NT2/D1 (cell line): Measurements from ENCODE around the gene ARHGEF10L.

Experiments
- YY1 ChIP-seq: IDR thresholded peaks from 2 replicates; pipeline ENCODE4 v1.6.1; 2011; ENCODE audit not compliant: insufficient read length, insufficient read depth
- ZNF274 ChIP-seq: IDR thresholded peaks from 2 replicates; pipeline ENCODE4 v1.6.1; 2011; ENCODE audit warnings: mild to moderate bottlenecking, low read depth, low read length

DNA sequence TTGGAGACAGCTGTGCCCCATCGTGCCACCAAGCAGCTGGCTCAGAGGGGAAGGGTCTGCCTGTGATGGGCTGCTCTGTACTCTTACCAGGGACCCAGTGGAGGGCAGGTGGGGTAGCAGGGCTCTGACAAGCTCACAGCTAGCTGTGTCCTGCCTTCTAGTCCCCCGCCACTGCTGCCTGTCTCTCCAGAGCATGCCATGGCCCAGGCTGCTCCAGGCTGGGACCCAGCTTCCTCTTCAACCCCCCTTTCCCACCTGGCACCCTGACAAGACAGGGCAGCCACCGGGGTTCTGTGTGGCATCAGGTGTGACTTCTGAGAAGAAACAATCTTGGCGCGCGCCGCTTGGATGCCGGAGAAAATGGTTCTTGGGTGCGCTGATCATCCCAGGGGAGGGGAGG is 123.3 kb downstream of the ARHGEF10L start:
- TF ChIP-seq ZNF274 (no peak), YY1 (no peak)
